GM19395 (cell line): Measurements from ENCODE around the gene STK32C.
"Not testable (repeated sequence)": the region's sequence is repeated elsewhere in the genome, so short reads cannot be mapped to it uniquely, and the experiment has no call there.

ENCODE experiments used
- ATAC-seq: cut with Tn5 transposase; IDR thresholded peaks from one replicate; pipeline ENCODE4 v1.9.1; 2021; ENCODE audit warnings: mild to moderate bottlenecking, moderate library complexity; ENCODE audit not compliant: unreplicated experiment

Gene STK32C

GRCh38 chr10:132269266-132270230, 38.2 kb downstream of the STK32C start:
- ATAC-seq: no peak

DNA sequence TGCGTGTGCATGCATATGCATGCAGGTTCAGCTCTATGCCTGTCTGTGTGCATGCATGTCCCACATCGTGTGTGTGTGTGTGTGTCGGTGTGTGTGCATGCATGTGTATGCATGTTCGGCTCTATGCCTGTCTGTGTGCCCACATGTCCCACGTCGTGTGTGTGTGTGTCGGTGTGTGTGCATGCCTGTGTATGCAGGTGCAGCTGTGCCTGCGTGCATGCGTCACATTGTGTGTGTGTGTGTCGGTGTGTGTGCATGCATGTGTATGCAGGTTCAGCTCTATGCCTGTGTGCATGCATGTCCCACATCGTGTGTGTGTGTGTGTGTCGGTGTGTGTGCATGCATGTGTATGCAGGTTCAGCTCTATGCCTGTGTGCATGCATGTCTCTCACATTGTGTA, 39.8 kb downstream of the STK32C start:
- not testable (repeated sequence) for ATAC-seq

DNA sequence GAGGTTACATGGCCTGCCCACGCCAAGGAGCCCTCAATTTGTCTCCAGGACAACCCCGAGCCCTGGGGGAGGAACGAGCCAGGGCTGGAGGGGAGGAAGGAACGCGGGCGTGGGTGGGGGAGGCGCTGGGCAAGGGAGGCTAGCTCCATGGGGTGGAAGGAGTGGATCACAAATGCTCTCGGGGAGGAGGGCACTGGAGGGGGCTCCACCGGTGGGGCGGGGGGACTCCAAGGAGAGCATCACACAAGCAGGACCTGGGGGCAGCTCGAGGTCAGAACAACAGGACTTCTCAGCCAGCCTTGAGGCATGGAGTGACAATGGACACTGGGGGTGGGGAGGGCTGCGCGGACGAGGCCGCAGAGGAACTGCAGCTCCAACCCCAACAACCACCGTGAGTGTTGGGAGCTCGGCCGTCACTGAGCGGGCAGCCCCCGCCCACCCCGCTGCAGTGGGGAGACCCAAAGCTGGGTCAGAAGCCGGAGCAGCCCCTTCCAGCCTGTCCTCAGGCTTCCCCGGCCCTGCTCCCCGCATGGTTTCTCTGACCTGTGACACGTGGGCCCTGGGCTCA, 41.1 kb downstream of the STK32C start:
- ATAC-seq: no peak

GRCh38 chr10:132265890-132266496, 41.8 kb downstream of the STK32C start:
- no peak for ATAC-seq

DNA sequence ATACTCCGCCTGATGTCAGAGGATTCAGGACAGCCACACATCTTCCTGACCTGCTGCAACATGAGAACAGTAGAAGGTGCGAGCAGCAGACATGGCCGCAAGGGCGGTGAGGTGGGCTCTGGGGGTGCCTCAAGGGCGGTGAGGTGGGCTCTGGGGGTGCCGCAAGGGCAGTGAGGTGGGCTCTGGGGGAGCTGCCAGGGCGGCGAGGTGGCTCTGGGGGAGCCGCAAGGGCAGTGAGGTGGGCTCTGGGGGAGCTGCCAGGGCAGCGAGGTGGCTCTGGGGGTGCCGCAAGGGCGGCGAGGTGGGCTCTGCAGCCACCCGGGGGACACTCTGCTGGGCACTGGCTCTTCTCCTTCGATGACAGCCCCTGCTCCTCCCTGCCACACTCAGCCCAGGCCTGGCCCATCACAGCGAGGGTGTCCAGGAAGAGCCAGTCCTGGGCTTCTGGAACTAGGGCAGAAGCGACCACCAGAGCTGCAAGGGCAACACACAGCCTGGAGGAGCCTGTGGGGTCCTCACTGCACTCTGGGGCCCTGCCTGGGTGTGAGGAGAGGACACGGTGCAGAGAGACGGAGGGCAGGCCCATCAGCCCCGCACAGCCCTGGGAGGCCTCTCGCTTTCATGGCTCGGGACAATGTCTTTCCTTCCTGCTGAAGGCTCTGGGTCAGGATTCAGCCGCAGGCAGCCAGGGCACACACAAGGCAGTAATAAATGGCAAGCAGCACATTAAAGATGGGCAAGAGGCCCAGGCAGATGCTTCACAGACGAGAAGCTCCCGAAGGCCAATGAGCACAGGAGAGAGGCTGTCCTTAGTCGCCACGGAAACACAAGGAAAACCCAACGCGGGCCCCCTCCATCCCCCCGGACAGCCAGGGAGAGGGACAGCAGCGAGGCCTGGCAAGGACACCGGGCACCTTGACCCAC, 42.5 kb downstream of the STK32C start:
- no peak for ATAC-seq

DNA sequence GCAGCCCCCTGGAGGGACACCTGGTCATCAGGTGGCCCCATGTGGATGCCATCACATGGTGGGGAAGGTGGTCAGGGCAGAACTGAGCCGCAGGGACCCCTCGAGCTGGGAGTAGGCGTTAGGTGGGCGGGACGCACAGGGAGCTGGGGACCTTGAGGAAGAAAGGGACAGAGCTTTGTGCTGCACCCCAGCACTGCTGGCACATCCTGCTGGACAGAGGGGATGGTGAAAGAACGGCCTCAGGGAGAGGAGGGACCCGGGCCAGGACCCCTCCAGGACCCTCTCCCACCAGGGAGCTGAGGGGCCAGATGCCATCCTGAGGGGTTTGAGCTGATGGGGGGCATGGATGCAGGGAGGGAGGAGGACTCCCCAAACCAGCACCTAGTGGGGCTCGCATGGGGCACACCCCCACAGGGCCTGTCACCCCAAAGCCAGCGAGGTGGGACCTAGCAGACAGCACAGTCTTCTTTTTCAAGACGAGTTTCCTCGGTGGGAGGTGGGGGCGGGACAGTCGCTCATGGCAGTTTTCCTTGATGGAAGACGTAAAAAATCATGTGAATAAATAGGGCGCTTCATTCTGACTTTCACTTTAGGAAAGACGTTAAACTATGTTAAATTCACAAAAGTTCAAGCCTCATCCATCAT, 43.3 kb downstream of the STK32C start:
- ATAC-seq: no peak

DNA sequence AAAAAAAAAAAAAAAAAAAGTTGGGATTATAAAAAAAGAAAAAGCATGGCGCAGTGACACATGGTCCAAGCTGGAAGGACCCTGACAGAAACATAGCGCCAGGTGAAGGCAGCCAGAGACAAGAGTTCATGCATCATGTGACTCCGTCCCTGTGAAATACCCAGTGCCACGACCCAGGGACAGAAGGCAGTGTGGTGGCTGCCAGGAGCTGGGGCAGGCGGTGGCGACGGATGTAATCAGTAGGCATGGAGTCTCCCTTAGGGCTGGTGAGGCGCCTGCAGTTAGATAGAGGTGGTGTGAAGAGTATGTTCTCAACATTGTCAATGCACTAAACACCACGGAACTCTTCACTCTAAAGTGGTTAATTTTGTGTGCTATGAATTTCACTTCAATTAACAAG, 43.9 kb downstream of the STK32C start:
- no peak for ATAC-seq

- no peak for ATAC-seq
These were observed 47.9 kb downstream of the STK32C start for GRCh38 chr10:132259702-132260482.

DNA sequence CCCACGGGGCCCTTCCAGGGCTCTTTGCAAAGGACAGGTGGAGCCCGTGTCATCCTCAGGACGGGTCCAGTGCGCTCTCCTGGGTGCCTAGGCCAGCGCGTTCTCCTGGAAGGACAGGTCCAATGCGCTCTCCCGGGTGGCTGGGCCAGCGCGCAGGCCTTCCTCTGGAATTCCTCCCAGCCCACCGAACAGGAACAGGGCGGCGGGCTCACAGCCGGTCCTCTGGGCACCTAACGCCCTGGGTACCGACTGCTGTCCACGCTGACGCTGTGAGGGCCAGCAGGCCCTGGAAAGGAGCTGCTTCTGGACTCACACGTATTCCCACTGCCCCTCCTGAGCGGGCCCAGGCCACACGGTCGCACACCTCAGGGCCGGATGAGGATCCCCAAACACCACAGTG, 49.3 kb downstream of the STK32C start:
- ATAC-seq: no peak

- ATAC-seq: no peak
These were observed 49.8 kb downstream of the STK32C start for GRCh38 chr10:132257907-132258306.

GRCh38 chr10:132257271-132257670, 50.5 kb downstream of the STK32C start:
- no peak for ATAC-seq

DNA sequence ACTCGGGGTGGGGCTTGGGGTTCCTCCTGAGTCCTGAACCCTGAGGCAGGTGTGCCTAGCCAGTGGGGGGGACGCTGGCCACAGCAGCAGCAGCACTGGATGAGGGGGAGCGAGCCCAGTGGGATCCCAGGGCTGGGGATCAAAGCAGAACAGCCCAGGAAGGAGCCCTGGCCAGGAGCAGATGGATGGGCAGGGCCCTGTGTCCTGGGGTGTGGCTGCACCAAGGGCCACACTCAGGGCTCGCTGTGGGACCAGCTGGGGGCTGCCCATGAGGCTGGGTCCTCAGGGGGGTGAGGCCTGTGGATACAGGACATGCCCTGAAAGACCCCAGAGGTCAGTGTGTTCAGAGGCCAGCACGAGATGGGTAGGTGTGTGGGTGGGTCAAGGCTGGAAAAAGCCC, 50.9 kb downstream of the STK32C start:
- ATAC-seq: no peak

GRCh38 chr10:132255489-132256344, 52.0 kb downstream of the STK32C start:
- ATAC-seq: no peak

- no peak for ATAC-seq
These were observed 52.9 kb downstream of the STK32C start for GRCh38 chr10:132254841-132255240.

GRCh38 chr10:132253092-132253687, 54.6 kb downstream of the STK32C start:
- no peak for ATAC-seq

- ATAC-seq: no peak
These were observed 55.3 kb downstream of the STK32C start for GRCh38 chr10:132252412-132252811.

- no peak for ATAC-seq
These were observed 55.8 kb downstream of the STK32C start for GRCh38 chr10:132251928-132252327.
